DND-41 (cell line): ENCODE measurements around the gene KCNQ1OT1.

Experiments
- CTCF ChIP-seq: IDR thresholded peaks from 2 replicates; pipeline ENCODE4 v1.5.1; 2012; ENCODE audit warnings: borderline replicate concordance, low read length, moderate library complexity, mild to moderate bottlenecking; ENCODE audit not compliant: poor library complexity, severe bottlenecking; ENCODE audit errors: extremely low read depth
- EZH2 ChIP-seq: IDR thresholded peaks from 3 replicates; pipeline ENCODE4 v1.6.1; 2012; ENCODE audit warnings: borderline replicate concordance, low read depth, mild to moderate bottlenecking, moderate library complexity, low read length, inconsistent platforms; ENCODE audit not compliant: severe bottlenecking

GRCh38 chr11:2734181-2735052, 34.6 kb upstream of the KCNQ1OT1 start:
- TF ChIP-seq CTCF (no peak), EZH2 (no peak)
